OCI-M1 (cell line): ENCODE results near the gene TCHP.

Experiments
- DNase-seq: peaks from one replicate; lab custom pipeline; 2025; lab: John Stamatoyannopoulos, UW

Gene TCHP

GRCh38 chr12:109962398-109962797, 62.3 kb downstream of the TCHP start:
- no peak for DNase-seq

- DNase-seq: no peak
Measured at GRCh38 chr12:109963330-109963729, 63.3 kb downstream of the TCHP start.

GRCh38 chr12:109963743-109964429, 63.8 kb downstream of the TCHP start:
- DNase-seq: no peak

- DNase-seq: no peak
Measured at GRCh38 chr12:109966546-109966945, 66.5 kb downstream of the TCHP start.

- no peak for DNase-seq
Measured at GRCh38 chr12:109967383-109968031, 67.4 kb downstream of the TCHP start.
